Fibroblast of the aortic adventitia (primary cell): Measurements from ENCODE around the gene BBS9. TPM values are rescaled to one million over a fixed set of nuclear protein-coding genes. Genes with fewer than 3 reads are reported as not detected.

ENCODE experiments used
- DNase-seq: peaks from one replicate; pipeline ENCODE4 v3.0.0-alpha.2; 2010; ENCODE audit warnings: low read depth
- H3K4me3 ChIP-seq: 2 replicates; pipeline ENCODE4 v1.5.1; 2011; ENCODE audit warnings: low read depth, mild to moderate bottlenecking, control low read depth, low read length, moderate library complexity
- total RNA-seq: library from RNA; depleted of rRNA; stranded (reverse); fragments of >200 nt; gene quantifications from 2 replicates; pipeline ENCODE4 v1.2.3, GENCODE V29; 2012; ENCODE audit warnings: low replicate concordance
- TF ChIP-seq, protein P1 (sequence below): IDR thresholded peaks from 2 replicates; pipeline ENCODE4 v1.5.1; 2011; ENCODE audit warnings: mild to moderate bottlenecking, low read length, control low read depth, inconsistent platforms; ENCODE audit not compliant: insufficient read depth

Gene BBS9
- total RNA-seq, 1 donor = 26.8 TPM

DNA sequence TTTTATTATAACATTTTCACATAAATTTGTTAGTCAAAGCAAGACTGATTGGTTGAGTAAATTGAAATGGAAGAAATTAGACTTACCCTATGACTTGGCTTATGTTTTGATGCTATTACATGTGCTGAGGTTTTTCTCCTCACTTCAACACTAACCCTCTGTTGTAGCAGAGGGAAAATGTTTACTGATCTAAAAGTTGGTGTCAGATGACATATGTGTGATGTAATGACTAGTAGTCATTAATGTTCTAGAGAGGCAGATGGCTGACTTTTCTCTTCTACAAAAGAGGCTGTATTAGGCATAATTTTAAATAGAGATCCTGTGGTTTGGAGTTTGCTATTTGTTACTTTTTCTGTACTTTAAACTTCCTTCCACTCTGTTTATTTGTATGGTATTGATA, 266.0 kb downstream of the BBS9 start:
- DNase-seq = no peak
- TF ChIP-seq, protein P1, sequence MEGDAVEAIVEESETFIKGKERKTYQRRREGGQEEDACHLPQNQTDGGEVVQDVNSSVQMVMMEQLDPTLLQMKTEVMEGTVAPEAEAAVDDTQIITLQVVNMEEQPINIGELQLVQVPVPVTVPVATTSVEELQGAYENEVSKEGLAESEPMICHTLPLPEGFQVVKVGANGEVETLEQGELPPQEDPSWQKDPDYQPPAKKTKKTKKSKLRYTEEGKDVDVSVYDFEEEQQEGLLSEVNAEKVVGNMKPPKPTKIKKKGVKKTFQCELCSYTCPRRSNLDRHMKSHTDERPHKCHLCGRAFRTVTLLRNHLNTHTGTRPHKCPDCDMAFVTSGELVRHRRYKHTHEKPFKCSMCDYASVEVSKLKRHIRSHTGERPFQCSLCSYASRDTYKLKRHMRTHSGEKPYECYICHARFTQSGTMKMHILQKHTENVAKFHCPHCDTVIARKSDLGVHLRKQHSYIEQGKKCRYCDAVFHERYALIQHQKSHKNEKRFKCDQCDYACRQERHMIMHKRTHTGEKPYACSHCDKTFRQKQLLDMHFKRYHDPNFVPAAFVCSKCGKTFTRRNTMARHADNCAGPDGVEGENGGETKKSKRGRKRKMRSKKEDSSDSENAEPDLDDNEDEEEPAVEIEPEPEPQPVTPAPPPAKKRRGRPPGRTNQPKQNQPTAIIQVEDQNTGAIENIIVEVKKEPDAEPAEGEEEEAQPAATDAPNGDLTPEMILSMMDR = no peak
- no peak overlapping the region for H3K4me3 ChIP-seq

DNA sequence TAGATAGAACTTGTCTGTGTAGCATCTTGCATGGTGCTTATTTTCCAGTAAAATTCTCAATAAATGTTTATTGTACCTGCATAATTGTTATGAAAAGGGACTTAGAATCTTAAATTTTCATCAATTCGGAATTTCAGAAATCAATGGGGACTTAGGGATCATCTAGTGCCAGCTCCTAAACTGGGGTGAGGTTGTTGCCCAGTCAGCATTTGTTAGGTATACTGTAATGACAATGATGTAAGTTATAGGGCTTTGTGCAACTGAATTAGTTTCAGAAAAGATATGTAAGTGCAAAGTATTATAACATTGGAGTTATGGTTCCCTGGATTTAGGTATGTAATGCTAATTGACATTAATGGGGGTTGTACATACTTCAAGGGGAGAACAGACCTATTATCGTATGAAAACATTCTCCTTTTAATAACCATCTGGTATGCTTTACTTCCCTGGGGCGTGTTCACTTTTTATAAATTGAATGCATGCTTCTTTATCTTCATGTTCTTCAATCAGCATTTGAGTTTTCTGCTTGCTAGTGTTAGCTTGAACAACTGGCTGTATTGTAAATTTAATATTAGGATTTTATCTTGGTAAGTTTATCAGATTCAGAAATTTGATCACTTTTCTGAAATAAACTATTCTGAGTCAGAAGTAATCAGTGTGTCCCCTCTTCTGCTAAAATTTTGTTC, 270.3 kb downstream of the BBS9 start:
- DNase-seq = no peak
- TF ChIP-seq, protein P1 = no peak

DNA sequence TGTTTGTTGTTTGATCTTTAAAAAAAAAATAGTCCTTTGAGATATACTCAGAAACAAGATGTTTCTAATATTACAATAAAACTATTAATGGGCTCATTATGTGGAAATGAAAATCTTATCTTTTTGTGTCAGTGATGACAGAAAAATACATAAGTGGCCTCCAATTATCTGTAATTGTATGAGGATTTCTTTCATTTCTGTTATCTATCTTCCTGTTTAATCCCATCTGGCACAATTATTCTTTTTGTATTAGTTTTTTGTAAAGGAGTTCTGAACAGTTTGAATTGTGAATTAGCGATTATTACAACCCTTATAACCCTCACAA, 270.8 kb downstream of the BBS9 start:
- TF ChIP-seq, protein P1 = no peak
- DNase-seq = no peak
- H3K4me3 ChIP-seq = no peak overlapping the region

More for the DNA sequence above, 270.3 kb downstream of the BBS9 start:
- H3K4me3 ChIP-seq = no peak overlapping the region

DNA sequence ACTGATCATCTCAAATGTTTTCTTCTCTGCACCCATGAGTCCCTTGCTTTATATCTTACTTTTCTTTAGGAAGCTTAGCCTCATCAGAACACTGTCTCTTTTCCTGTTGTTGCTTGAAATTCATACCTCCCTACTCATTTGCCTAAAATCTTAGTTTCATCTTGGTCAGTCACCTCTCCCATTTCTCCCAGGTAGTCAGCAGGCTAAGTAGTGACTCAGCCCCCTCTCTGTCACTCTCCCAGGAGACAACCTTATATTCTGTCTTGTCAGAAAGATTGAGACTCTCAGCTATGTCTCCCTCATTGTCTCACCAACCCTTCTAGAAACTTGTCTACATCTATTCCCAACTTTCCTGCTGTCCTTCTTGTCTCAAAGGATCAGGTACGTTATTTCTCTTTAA, 280.9 kb downstream of the BBS9 start:
- TF ChIP-seq, protein P1 = no peak
- DNase-seq = no peak
- H3K4me3 ChIP-seq = no peak overlapping the region

- no peak overlapping the region for H3K4me3 ChIP-seq
- TF ChIP-seq, protein P1 = no peak
- no peak for DNase-seq
These were observed 281.7 kb downstream of the BBS9 start for GRCh38 chr7:33411020-33411419.

- no peak for DNase-seq
- H3K4me3 ChIP-seq = no peak overlapping the region
- TF ChIP-seq, protein P1 = no peak
These were observed 283.0 kb downstream of the BBS9 start for GRCh38 chr7:33412331-33412730.

DNA sequence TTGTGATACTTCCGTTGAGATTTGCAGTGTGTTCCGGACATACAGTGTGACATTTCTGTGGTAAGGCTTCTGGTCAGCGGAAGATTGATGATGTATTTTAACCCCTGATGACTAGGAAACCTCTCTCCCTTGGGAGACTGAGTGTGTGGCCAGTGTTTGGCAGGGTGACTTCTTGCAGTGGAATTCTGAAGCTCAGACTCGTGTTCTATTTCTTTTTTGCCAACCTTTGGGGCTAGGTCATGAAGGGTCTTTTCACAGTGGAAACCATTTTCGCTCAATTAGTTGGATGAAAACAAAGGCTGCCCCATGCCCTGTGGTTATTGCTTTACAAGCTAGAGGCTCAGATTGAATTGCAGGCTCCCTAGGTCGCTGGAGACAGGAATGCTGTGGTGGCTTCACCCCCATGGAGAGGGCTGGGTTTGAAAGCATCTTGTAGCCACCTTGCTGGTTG, 288.9 kb downstream of the BBS9 start:
- DNase-seq = peak; percentile 46
- TF ChIP-seq, protein P1 = no peak
- no peak overlapping the region for H3K4me3 ChIP-seq
